Measurements from ENCODE around the gene RPH3AL. TPM values are rescaled to one million over a fixed set of nuclear protein-coding genes. Genes with fewer than 3 reads are reported as not detected.

RPH3AL gene
- total RNA-seq, 1 experiment from 2014 or later: 24.9 TPM

- H3K36me3 ChIP-seq (ENCODE audit: low read depth, low read length): no peaks in the 10 kb centered on the region; the same call in 1 of the 2 replicates
- no peak overlapping the region for H3K27ac ChIP-seq (ENCODE audit: low read length)
- H3K4me1 ChIP-seq (ENCODE audit: insufficient read depth, low read length): no peaks in the 10 kb centered on the region
- no peak overlapping the region for H3K9ac ChIP-seq (ENCODE audit: low read length)
- no peaks in the 10 kb centered on the region for H4K20me1 ChIP-seq (ENCODE audit: low read length)
- H3F3A ChIP-seq (ENCODE audit: low read length, unreplicated experiment): no peaks in the 10 kb centered on the region
- H2AFZ ChIP-seq (ENCODE audit: low read length): no peak overlapping the region
- ChIA-PET CTCF (no interaction called here), POLR2A (ENCODE audit: unreplicated experiment) (no interaction called here)
- no peak for DNase-seq
- no peaks in the 10 kb centered on the region for H3K27me3 ChIP-seq (ENCODE audit: low read length)
- no peak overlapping the region for H3K4me3 ChIP-seq (ENCODE audit: low read length)
- BruUV-seq (replicated peaks): no TSS peak
- no peaks in the 10 kb centered on the region for H3K79me2 ChIP-seq (ENCODE audit: low read length)
- intact Hi-C loops (cut with micrococcal nuclease): no loop called here
- no peaks in the 10 kb centered on the region for H3K9me2 ChIP-seq (replicated peaks; ENCODE audit: low read length)
- no peak overlapping the region for H3K4me2 ChIP-seq (ENCODE audit: low read length)
- ATAC-seq: no peak
- TF ChIP-seq CTCF (conservative IDR thresholded peaks at IDR 0.05; ENCODE audit: low read depth, low read length): no peak
- no peaks in the 10 kb centered on the region for H3K9me3 ChIP-seq (ENCODE audit: low read length)
These were observed 92.4 kb downstream of the RPH3AL start for GRCh38 chr17:260031-260791.

- H3K79me2 ChIP-seq (ENCODE audit: low read length): no peaks in the 10 kb centered on the region
- intact Hi-C loops (cut with micrococcal nuclease): no loop called here
- DNase-seq: no peak
- no peaks in the 10 kb centered on the region for H3F3A ChIP-seq (ENCODE audit: low read length, unreplicated experiment)
- H4K20me1 ChIP-seq (ENCODE audit: low read length): no peaks in the 10 kb centered on the region
- H3K9me2 ChIP-seq (replicated peaks; ENCODE audit: low read length): no peaks in the 10 kb centered on the region
- TF ChIP-seq EZH2 (IDR thresholded peaks at IDR 0.05; ENCODE audit: low read length, unreplicated experiment) (no peak), CTCF (conservative IDR thresholded peaks at IDR 0.05; ENCODE audit: low read depth, low read length) (no peak), EZH2phosphoT487 (IDR thresholded peaks at IDR 0.05; ENCODE audit: borderline replicate concordance, low read length) (no peak)
- no peak overlapping the region for H2AFZ ChIP-seq (ENCODE audit: low read length)
- H3K27ac ChIP-seq (ENCODE audit: low read length): no peak overlapping the region
- no peak overlapping the region for H3K4me3 ChIP-seq (ENCODE audit: low read length)
- no peak overlapping the region for H3K9ac ChIP-seq (ENCODE audit: low read length)
- ChIA-PET CTCF (no interaction called here), POLR2A (ENCODE audit: unreplicated experiment) (no interaction called here)
- no peaks in the 10 kb centered on the region for H3K9me3 ChIP-seq (ENCODE audit: low read length)
- ATAC-seq: no peak
- no peaks in the 10 kb centered on the region; the same call in 1 of the 2 replicates for H3K36me3 ChIP-seq (ENCODE audit: low read depth, low read length)
- no peak overlapping the region for H3K4me2 ChIP-seq (ENCODE audit: low read length)
- no peaks in the 10 kb centered on the region for H3K4me1 ChIP-seq (ENCODE audit: insufficient read depth, low read length)
- no TSS peak for BruUV-seq (replicated peaks)
- H3K27me3 ChIP-seq (ENCODE audit: low read length): no peaks in the 10 kb centered on the region
These were observed 93.1 kb downstream of the RPH3AL start for GRCh38 chr17:259341-259976.

- no peak for ATAC-seq
These were observed 93.7 kb downstream of the RPH3AL start for GRCh38 chr17:258906-259305.

More at GRCh38 chr17:258906-259305, 93.7 kb downstream of the RPH3AL start:
- DNase-seq: no peak
- H4K20me1 ChIP-seq (ENCODE audit: low read length): no peaks in the 10 kb centered on the region
- H3K4me2 ChIP-seq (ENCODE audit: low read length): no peak overlapping the region
- H3F3A ChIP-seq (ENCODE audit: low read length, unreplicated experiment): no peaks in the 10 kb centered on the region
- no peak overlapping the region for H3K27ac ChIP-seq (ENCODE audit: low read length)
- no peaks in the 10 kb centered on the region for H3K4me1 ChIP-seq (ENCODE audit: insufficient read depth, low read length)
- BruUV-seq (replicated peaks): no TSS peak
- no peak overlapping the region for H3K4me3 ChIP-seq (ENCODE audit: low read length)
- no peaks in the 10 kb centered on the region; the same call in 1 of the 2 replicates for H3K36me3 ChIP-seq (ENCODE audit: low read depth, low read length)
- CTCF ChIA-PET: no interaction called here
- H3K27me3 ChIP-seq (ENCODE audit: low read length): no peaks in the 10 kb centered on the region
- POLR2A ChIA-PET (ENCODE audit: unreplicated experiment): no interaction called here
- intact Hi-C loops (cut with micrococcal nuclease): no loop called here
- H3K9me3 ChIP-seq (ENCODE audit: low read length): no peaks in the 10 kb centered on the region
- H3K79me2 ChIP-seq (ENCODE audit: low read length): no peaks in the 10 kb centered on the region
- no peaks in the 10 kb centered on the region for H3K9me2 ChIP-seq (replicated peaks; ENCODE audit: low read length)
- no peak for TF ChIP-seq CTCF (conservative IDR thresholded peaks at IDR 0.05; ENCODE audit: low read depth, low read length)
- TF ChIP-seq EZH2phosphoT487 (IDR thresholded peaks at IDR 0.05; ENCODE audit: borderline replicate concordance, low read length): no peak
- TF ChIP-seq EZH2 (IDR thresholded peaks at IDR 0.05; ENCODE audit: low read length, unreplicated experiment): no peak
- H2AFZ ChIP-seq (ENCODE audit: low read length): no peak overlapping the region
- no peak overlapping the region for H3K9ac ChIP-seq (ENCODE audit: low read length)

Measured in PC-3 (cell line).